Thyroid gland (tissue), 4 donors: Measurements from ENCODE around the gene MAPK8. TPM values are rescaled to one million over a fixed set of nuclear protein-coding genes. Genes with fewer than 3 reads are reported as not detected.

Experiments used
- DNase-seq, 2 donors: peaks; one replicate each; pipeline ENCODE4 v3.0.0-alpha.2; 2019
- H3K27ac ChIP-seq, 3 donors: fragments of 200-600 bp; sonication (generic); 1 replicate in 2 of 3; 2 replicates in 1 of 3; pipeline ENCODE4 v1.5.1; 2016 to 2019; ENCODE audit warnings: mild to moderate bottlenecking in 1 of 3, moderate library complexity in 1 of 3
- H3K27me3 ChIP-seq: fragments of 200-600 bp; sonication (generic); one replicate; pipeline ENCODE4 v1.5.1; 2019
- H3K36me3 ChIP-seq, 2 donors: fragments of 200-600 bp; sonication (generic); one replicate each; pipeline ENCODE4 v1.5.1; 2016 to 2019
- H3K4me1 ChIP-seq, 2 donors: fragments of 200-600 bp; sonication (generic); one replicate each; pipeline ENCODE4 v1.5.1; 2017 to 2019
- H3K4me3 ChIP-seq, 3 donors: fragments of 200-600 bp; sonication (generic); replicated peaks in 1 of 3; 1 replicate in 2 of 3; 2 replicates in 1 of 3; pipeline ENCODE4 v1.5.1; 2016; ENCODE audit warnings: mild to moderate bottlenecking in 1 of 3
- H3K9me3 ChIP-seq: fragments of 200-600 bp; sonication (generic); one replicate; pipeline ENCODE4 v1.5.1; 2017
- POLR2A ChIP-seq, 2 donors: fragments of 450-650 bp; IDR thresholded peaks; one replicate each; pipeline ENCODE4 v1.6.1; 2017; ENCODE audit warnings: antibody characterized with exemption in 2 of 2, mild to moderate bottlenecking in 2 of 2, moderate library complexity in 1 of 2
- WGBS, 2 donors: methylation state at CpG; one replicate each; pipeline ENCODE4 v1.1.5; 2017; 5-methylcytosine and 5-hydroxymethylcytosine counted together
- intact Hi-C: fragments of 100-400 bp; cut with DNase I; formaldehyde crosslinking; loops from one replicate; pipeline ENCODE4 v1.15.1; 2023
- total RNA-seq, 4 donors: library from RNA; depleted of rRNA; stranded (reverse); fragments of >200 nt; gene quantifications; one replicate each; pipeline ENCODE4 v1.2.3, GENCODE V29; 2016
- TF ChIP-seq, protein P1 (sequence below), 6 experiments: fragments of 200-600 bp in 3 of 6; fragments of 450-650 bp in 3 of 6; sonication (generic) in 3 of 6; IDR thresholded peaks; one replicate each; pipeline ENCODE4 v1.5.1; 2016 to 2019; ENCODE audit warnings: antibody characterized with exemption in 6 of 6, mild to moderate bottlenecking in 2 of 6, inconsistent platforms in 1 of 6, moderate library complexity in 1 of 6

MAPK8 gene
- total RNA-seq, 4 donors from 2014 or later = 76.2 to 165 (median 99.0) TPM

GRCh38 chr10:48332166-48332870 is 25.8 kb downstream of the MAPK8 start:
- intact Hi-C loops = no loop called here
- Histone ChIP-seq H3K9me3 (no peaks in the 10 kb centered on the region), H3K4me3 (no peak overlapping the region), H3K27ac (no peak overlapping the region), H3K27me3 (no peaks in the 10 kb centered on the region), H3K4me1 (peaks cover 4 to 7% of the 10 kb centered on the region in 2 donors), H3K36me3 (no peaks in the 10 kb centered on the region)
- TF ChIP-seq, protein P1, sequence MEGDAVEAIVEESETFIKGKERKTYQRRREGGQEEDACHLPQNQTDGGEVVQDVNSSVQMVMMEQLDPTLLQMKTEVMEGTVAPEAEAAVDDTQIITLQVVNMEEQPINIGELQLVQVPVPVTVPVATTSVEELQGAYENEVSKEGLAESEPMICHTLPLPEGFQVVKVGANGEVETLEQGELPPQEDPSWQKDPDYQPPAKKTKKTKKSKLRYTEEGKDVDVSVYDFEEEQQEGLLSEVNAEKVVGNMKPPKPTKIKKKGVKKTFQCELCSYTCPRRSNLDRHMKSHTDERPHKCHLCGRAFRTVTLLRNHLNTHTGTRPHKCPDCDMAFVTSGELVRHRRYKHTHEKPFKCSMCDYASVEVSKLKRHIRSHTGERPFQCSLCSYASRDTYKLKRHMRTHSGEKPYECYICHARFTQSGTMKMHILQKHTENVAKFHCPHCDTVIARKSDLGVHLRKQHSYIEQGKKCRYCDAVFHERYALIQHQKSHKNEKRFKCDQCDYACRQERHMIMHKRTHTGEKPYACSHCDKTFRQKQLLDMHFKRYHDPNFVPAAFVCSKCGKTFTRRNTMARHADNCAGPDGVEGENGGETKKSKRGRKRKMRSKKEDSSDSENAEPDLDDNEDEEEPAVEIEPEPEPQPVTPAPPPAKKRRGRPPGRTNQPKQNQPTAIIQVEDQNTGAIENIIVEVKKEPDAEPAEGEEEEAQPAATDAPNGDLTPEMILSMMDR (IDR thresholded peaks at IDR 0.05) = no peak
- no peak for TF ChIP-seq POLR2A (IDR thresholded peaks at IDR 0.05)
- 96 to 98% methylated on average over 5 of the region's 5 CpGs for WGBS, 2 donors
- DNase-seq = no peak

DNA sequence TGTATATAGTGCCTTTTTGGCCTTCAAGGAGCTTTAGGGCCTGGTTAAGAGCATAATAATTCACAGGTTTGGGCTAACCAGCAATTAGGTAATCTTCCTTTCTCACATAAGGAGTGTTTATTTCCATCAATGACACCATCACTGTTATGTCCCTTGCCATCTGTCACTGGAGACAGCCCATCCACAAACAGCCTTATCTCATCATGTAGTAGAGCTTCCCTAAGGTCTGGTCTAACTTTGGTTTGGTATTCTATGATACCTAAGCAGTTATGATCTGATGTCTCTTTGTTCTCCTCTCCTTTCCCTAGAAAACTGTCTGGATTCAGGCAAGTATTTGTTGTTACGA is 26.4 kb downstream of the MAPK8 start:
- intact Hi-C loops = no loop called here
- TF ChIP-seq, protein P1 (IDR thresholded peaks at IDR 0.05) = no peak
- TF ChIP-seq POLR2A (IDR thresholded peaks at IDR 0.05) = no peak
- WGBS, 2 donors = 94 to 98% methylated on average over 1 of the region's 1 CpG
- no peaks in the 10 kb centered on the region for H3K27me3 ChIP-seq
- H3K9me3 ChIP-seq = no peaks in the 10 kb centered on the region
- peaks cover 4 to 7% of the 10 kb centered on the region in 2 donors for H3K4me1 ChIP-seq
- no peak for DNase-seq
- H3K27ac ChIP-seq = no peak overlapping the region
- no peaks in the 10 kb centered on the region for H3K36me3 ChIP-seq
- no peak overlapping the region for H3K4me3 ChIP-seq

- intact Hi-C loops = no loop called here
- 95 to 96% methylated on average over 5 to 6 of the region's 6 CpGs for WGBS, 2 donors
- H3K4me3 ChIP-seq = no peak overlapping the region
- no peak overlapping the region for H3K27ac ChIP-seq
- TF ChIP-seq POLR2A (IDR thresholded peaks at IDR 0.05) = no peak
- TF ChIP-seq, protein P1 (IDR thresholded peaks at IDR 0.05) = no peak
- no peaks in the 10 kb centered on the region for H3K36me3 ChIP-seq
- H3K4me1 ChIP-seq = peaks cover 4 to 7% of the 10 kb centered on the region in 2 donors
- H3K27me3 ChIP-seq = no peaks in the 10 kb centered on the region
- DNase-seq = no peak
- no peaks in the 10 kb centered on the region for H3K9me3 ChIP-seq
These were observed 27.4 kb downstream of the MAPK8 start for GRCh38 chr10:48333856-48334255.

DNA sequence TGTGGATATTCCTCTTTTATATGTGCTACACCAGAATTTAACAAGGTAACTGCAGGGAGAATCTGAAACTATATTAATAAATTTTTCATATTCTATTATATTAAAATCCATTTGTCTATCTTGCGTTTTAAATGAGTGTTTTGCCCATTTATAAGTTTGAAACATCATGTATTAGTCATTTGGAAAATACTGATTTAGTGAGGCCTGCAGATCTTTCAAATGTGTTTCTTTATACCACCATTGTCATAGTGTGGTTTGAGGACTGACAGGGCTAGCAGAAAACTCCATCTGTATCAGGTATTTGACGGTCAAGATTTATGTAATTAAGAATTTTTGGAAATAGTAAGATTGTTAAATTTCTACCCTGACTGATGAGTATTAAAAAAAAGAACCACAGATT is 29.3 kb downstream of the MAPK8 start:
- no peak for DNase-seq
- Histone ChIP-seq H3K4me1 (peaks cover 4 to 7% of the 10 kb centered on the region in 2 donors), H3K27ac (no peak overlapping the region), H3K9me3 (no peaks in the 10 kb centered on the region), H3K4me3 (no peak overlapping the region), H3K36me3 (no peaks in the 10 kb centered on the region), H3K27me3 (no peaks in the 10 kb centered on the region)
- TF ChIP-seq, protein P1 (IDR thresholded peaks at IDR 0.05) = no peak
- TF ChIP-seq POLR2A (IDR thresholded peaks at IDR 0.05) = no peak
- intact Hi-C loops = no loop called here
- WGBS, 2 donors = 96 to 99% methylated on average over 2 of the region's 2 CpGs

- H3K4me3 ChIP-seq = no peak overlapping the region
- WGBS, 2 donors = 92 to 94% methylated on average over 7 of the region's 7 CpGs
- DNase-seq = no peak
- H3K27me3 ChIP-seq = no peaks in the 10 kb centered on the region
- H3K27ac ChIP-seq = no peak overlapping the region
- H3K36me3 ChIP-seq = no peaks in the 10 kb centered on the region
- H3K4me1 ChIP-seq = no peaks in the 10 kb centered on the region
- TF ChIP-seq POLR2A (IDR thresholded peaks at IDR 0.05) = no peak
- TF ChIP-seq, protein P1 (IDR thresholded peaks at IDR 0.05) = no peak
- intact Hi-C loops = no loop called here
- no peaks in the 10 kb centered on the region for H3K9me3 ChIP-seq
These were observed 30.6 kb downstream of the MAPK8 start for GRCh38 chr10:48336978-48337599.
